Esophagus muscularis mucosa (tissue), 3 donors: ENCODE results near the gene NAV2.

Source experiments
- CTCF ChIP-seq, 3 experiments: fragments of 200-600 bp in 2 of 3; fragments of 450-650 bp in 1 of 3; sonication (generic) in 2 of 3; IDR thresholded peaks; one replicate each; pipeline ENCODE4 v1.5.1; 2017 to 2019; ENCODE audit warnings: antibody characterized with exemption in 3 of 3, mild to moderate bottlenecking in 2 of 3, moderate library complexity in 1 of 3
- POLR2A ChIP-seq: fragments of 450-650 bp; IDR thresholded peaks from one replicate; pipeline ENCODE4 v1.6.1; 2017; ENCODE audit warnings: antibody characterized with exemption, moderate library complexity, mild to moderate bottlenecking, low read depth

GRCh38 chr11:20160425-20161229, 448.0 kb downstream of the NAV2 start, which contains the start of gene DBX1:
- TF ChIP-seq POLR2A: no peak
- no peak for TF ChIP-seq CTCF (IDR thresholded peaks at IDR 0.05)
